ENCODE measurements around the gene DAPK2.

DNA sequence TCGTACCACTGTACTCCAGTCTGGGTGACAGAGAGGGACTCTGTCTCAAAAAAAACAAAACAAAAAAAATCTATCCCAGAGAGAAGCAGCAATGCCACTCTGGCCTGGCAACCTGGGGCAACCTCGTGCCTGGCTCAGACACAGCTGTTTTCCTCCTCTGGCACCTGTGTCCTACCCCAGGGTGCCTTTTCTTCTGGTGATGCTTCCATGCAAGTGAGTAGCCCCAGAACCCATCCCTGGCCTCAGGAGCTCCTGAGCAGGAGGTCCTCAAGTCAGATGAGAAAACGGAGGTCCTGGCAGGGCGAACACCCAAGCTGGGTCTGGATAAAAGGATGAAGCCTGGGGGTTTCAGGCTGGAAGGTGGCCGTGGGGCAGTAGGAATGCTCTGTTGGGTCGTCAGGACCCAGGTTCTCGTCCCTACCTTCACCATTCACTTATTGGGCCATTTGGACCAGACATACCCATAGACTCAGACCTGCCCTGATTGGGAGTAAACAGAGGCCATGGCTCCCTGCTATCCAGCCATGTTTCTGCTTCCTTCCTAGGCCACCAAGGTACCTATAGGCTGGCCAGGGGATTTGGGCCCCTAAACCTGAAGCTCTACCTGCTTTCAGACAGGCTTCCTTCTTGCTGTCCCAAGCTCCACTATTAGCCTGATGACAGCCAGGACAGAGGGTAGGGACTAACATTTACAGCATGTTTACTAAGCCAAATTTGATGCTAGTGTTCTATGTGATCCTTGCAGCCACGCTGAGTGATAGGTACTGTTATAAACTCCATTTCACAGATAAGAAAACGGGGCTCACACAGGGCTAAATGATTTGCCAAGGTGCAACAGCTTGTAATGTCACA, 102.2 kb downstream of the DAPK2 start:
- no peak for TF ChIP-seq GATA2 (IDR thresholded peaks at IDR 0.05; ENCODE audit: low read depth, low read length)
- TF ChIP-seq GATA3 (IDR thresholded peaks at IDR 0.05; ENCODE audit: low read depth, low read length), result no peak

All from SH-SY5Y (cell line).